GM21390 (cell line): ENCODE results near the gene SEH1L.
A peak's percentile ranks its signal among the peaks of the same experiment; 100 is the strongest.
"Not testable (repeated sequence)": the region's sequence is repeated elsewhere in the genome, so short reads cannot be mapped to it uniquely, and the experiment has no call there.

ENCODE experiments used
- ATAC-seq: cut with Tn5 transposase; IDR thresholded peaks from one replicate; pipeline ENCODE4 v1.9.1; 2021; ENCODE audit not compliant: unreplicated experiment

SEH1L gene

DNA sequence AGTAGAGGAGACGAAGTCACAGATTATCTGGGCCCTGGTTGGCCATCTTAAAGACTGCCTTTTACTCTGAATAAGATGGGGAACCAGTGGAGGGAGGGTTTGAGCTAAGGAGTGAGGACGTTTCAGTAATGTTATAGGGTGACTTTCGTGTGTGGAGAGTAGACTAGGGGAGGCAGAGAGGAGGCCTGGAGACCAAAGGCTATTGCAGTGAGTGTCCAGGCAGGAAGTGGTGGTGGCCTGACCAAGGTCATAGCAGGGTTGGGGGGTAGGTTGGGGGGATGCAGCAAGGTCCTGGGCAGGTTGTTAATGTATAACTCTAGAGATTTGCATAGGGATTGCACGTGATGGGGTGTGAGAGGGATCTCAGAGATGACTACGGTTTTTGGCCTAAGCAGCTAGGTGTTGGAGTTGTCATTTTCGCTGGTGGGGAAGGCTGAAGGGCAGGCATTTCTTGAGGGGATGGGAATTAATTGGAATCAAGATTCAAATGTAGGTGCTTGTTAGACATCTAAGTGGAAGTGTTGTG is 48.2 kb downstream of the SEH1L start:
- no peak for ATAC-seq

DNA sequence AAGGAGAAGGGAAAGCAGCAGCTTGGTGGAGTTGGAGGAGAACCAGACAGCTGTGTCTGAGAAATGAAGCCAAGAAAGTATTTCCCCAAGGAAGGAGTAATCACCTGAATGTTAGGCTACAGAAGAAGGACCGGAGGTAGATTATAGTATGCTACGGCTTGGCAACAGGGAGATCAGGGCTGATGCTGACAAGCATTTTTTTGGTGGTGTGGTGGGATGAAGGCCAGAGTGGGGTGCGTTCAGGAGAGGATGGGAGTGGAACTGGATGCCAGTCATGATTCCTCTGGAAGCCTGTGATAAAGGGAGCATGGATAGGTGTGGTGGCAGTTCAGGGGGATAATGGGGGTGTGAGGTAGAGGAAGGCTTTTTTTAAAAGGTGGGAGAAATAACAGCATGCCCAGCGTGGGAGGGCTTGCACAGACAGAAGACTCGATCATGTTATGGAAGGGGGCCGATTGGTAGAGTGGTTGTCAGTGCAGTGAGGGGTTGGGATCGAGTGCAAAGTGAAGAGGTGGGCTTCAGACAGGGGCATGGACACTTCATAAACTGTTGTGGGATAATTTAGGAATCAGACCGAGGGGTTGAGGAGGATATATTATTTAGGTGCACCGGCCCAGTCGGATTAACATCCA is 49.0 kb downstream of the SEH1L start:
- ATAC-seq: no peak

DNA sequence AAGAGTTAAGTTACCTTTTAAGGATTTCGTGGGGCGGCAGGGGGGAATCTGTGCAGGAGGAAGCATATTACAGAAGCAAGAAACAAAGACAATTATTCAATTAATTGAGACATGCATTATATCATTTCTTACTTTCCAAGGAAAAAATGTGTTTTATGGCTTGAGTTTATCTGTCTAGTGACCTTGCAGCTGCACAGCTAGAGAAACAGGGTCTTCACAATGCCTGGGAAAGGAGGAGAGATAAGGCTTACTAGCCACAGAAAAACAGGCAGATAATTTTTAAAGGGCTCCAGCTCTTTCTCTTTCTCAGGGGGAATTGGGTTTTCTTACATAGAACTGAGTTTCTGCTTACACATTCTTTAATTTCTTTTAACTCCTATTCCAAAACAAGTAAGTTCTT is 49.5 kb downstream of the SEH1L start:
- not testable (repeated sequence) for ATAC-seq

DNA sequence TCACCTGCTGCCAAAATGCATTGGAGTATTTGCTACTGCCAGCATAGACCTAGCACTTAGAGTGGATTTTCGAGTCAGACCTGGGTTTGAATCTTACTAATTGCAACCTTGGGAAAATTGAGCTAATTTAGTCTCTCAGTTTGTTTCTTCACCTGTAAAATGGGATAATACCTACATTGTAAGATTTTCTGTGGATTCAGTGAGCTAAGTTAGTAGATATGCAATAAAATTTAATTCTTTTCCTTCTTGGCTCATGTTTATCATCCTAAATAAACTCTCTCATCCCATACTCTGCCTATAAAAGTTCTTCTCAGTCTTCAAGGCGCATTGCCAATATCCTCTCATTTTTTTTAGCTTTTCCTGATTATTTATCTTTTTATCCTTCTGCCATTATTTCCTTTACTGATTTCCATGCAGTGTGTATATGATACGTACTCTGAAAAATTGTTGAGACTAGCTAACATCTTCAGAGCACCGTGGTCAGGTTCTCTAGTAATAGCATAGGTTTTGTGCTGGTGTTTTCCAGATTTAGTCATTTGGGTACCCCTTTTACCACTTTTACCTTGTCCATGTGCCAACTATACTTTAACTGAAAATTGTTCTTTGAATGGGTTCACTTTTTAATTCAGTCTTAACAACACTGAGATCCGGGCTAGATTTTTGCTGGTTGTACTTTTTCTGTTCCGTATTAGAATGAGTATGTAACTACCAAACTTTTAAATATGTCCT is 50.7 kb downstream of the SEH1L start:
- ATAC-seq: peak; percentile 47

DNA sequence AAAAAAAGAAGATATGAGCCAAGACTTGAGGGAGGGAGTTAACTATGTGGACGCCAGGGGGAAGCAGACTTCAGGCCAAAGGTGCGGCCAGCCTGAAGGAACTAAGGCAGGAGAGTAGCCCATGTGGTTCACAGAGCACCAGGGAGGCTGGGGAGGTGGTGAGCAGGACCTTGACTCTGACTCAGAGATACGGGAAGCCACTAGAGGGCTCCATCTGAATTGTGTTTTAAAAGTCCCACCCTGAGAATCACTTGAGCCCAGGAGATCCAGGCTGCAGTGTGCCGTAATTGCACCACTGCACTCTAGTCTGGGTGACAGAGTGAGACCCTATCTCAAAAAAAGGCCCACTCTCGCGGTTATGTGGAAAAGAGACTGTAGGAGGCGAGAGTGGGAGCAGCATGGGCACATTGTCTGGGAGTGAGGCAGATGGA is 55.7 kb downstream of the SEH1L start:
- no peak for ATAC-seq

DNA sequence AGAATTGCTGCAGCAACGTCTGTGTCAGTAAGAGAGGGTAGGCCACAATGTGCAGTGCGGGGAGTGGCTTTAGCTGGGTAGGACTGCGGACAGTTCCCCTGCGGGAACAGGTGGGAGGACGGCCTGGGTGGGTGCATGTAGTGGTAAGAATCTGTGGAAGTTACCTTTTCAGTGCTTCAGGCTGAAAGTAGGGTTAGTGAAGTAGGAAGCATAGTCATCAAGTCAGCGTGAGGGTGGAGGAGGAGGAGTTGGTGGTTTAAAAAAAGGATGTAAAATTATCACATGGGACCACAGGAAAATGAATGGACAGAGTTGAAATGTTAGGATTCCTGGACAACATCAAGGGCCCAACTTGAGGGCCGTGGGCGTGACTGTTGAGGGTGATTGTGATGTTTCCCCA is 56.6 kb downstream of the SEH1L start:
- no peak for ATAC-seq

DNA sequence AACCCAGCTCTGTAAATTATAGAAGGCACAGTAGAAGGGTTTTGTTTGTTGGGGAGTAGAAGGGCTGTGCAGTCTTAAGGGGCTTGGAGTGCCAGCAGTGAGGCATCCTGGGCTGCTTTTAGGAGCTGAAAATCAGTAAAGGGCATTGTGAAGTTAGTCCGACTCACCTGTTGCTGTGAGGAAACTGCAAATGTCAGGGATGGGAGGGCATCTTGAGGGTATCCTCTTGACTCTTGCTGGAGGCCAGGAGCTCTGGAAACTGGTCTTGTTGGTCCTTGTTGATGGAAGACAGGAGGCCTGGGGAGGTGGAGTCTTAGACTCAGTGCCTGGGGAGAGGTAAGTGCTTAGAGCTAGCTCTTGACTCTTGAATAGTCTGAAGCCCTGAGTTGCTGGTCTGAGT is 57.5 kb downstream of the SEH1L start:
- no peak for ATAC-seq

DNA sequence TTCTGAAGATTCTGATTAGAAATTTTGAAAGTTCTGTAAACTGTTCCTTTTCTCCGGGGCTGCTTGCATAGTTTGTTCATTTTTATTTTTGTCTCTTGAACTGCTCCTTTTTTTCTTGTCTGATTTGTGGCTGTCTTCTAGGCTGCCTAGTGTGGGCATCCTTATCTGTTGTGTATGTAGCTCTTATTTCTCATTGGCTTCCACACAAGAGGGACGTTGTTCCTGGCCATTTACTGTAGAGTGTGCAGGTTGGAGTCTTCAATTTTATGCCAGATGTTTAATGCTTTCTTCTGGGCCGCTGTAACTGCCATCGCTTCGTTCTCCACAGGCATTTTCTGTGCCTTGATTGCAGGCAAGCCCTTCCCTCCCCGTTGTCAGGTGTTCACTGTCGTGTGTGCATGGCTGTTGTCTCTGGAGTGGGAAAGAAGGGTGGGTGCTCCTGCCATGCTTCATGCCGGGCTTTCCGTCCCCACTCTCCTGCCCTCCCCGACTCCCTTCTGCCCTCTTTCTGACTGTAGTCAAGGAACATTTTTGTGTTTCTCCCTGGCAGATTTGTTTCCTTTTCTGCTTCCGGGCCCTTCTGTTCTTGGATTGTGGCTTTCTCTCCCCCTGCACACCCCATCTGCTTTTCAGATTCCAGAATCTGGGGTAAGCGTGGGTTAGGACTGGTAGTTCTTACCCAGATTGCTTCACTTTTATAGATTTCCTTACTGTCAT is 58.9 kb downstream of the SEH1L start:
- ATAC-seq: no peak

DNA sequence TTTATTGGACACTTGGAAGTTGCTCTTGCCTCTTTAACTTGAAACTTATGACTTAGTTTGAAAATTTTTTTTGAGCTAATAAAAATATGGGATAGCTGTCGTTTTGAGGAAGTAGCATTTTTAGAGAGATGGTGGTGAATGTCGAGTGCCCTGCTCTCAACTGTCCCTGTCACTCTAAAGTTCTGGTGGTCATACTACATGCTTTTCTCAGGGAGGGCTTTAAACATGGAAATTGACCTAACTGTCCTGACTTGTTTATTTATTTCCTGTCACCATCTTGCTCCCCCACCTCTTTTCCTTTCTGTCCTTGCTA is 59.4 kb downstream of the SEH1L start:
- no peak for ATAC-seq

DNA sequence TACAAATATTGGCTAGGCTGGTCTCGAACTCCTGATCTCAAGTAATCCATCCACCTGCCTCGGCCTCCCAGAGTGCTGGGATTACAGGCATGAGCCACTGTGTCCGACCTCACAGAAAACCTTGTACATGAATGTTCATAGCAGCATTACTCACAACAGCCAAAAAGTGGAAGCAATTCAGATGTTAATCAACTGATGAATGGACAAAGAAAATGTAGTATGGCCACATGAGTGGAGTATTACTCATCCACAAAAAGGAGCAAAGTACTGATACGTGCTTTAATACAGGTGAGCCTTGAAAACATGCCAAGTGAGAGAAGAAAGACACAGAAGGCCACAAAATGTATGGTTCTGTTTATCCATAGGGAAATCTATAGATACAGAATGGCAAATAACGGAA is 63.9 kb downstream of the SEH1L start:
- ATAC-seq: no peak

DNA sequence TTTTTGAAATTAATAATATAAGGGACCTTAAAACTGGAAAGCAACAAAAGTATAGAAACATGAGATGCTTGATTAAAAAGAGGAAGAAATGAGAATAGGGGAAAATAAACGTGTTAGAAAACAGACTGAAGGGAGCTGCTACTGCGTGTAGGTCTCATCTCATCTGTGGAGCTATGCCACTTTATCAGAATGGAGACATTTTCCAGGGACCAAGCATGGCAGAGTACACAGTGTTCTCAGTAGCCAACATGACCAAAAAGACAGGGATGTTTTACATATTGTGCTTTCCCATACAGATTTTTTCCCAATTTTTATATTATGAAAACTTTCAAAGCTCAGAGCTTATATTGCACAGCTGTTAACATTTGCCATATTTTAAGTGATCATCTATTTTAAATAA is 66.4 kb downstream of the SEH1L start:
- no peak for ATAC-seq

DNA sequence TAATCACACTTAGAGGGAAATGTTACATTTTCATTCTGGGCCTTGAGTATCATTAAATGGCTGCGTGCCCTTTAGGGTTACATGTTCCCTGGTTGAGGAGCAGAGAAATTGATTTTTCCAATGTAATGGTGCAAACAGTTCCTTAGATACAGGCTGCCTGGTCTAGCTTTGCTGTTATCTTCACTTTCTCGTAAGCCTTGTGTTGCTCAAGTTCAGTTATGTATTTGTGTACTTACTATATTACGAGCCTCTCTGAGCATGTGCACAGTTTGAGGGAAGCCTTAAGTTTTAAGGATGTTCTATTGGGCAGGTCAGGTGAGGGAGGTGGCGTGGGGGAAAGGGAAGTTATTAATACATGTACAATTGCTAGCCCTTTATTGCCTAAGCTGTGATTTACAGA is 67.0 kb downstream of the SEH1L start:
- no peak for ATAC-seq

DNA sequence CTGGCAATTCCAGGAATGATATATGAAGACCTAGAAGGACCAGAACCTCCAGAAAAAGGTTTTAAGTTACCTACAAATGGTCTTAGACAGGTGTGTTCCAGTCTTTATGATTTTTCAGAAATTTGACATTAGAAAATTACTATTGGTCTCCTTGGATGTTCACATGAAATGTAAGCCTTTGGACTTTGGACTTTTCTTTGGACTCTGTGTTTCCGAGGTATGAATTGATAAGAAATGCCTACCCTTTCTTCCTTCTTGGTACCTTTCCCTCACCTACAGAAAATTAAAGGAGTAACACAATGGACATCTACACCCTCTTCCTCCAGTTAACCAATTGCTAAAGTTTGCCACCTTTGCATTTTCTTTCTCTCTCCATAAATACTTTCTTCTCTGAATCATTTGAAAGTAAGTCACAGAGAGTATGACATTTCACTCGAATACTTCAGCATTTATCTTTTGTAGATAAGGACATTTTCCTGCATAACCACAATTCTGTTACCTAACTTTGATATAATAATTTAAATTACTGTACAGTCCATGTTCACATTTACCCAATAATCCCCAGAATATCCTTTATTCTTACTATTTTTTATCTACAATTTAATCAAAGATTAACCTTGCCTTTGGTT is 69.5 kb downstream of the SEH1L start:
- ATAC-seq: no peak

DNA sequence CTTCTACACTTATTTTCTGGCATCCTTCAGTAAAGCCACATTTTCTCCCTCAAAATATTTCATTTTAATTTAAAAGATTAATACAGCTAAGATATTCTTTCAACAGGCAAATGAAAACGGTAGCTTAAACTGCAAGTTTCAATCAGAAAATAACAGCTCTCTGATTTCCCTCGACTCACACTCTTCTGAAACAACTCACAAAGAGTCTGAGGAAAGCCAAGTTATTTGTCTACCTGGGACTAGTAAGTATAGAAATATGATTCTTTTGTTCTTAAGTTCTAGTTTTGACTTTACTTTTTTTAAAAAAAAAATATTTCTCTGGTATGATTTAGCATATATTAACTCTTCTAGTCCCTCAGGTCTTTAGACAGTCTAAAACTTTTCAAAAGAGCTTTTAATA is 70.6 kb downstream of the SEH1L start:
- ATAC-seq: no peak

DNA sequence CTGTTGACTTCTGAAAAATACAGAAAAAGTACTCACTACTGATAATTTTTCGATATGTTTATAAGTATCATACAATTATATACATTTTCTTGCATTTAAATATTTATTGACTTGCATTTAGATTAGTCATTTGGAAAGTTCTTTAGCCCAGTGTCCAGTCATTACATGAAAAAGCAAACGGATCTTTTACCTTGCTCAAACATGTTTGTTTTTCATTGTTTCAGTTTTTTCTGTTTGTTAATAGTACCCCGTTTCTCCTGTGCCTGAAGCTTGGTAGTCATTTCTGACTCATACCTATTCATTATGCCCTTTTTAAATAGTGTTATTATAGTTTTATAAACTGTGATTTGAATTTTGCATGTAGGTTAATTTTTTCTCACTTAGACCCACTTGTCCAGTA is 71.5 kb downstream of the SEH1L start:
- no peak for ATAC-seq

DNA sequence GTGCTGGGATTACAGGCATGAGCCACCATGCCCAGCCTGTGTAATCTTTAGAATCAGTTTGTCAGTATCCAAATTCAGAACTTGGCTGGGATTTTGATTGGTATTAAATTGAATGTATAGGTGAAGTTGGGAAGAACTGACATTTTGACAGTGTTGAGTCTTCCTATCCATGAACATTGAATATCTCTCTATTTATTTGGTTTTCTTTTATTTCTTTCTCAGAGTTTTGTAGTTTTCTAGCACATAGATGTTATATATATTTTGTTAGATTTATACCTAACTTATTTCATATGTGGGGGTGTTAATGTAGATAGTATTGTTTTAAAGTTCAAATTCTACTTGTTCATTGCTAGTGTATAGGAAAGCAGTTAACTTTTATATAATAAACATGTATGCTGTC is 74.8 kb downstream of the SEH1L start:
- ATAC-seq: no peak

DNA sequence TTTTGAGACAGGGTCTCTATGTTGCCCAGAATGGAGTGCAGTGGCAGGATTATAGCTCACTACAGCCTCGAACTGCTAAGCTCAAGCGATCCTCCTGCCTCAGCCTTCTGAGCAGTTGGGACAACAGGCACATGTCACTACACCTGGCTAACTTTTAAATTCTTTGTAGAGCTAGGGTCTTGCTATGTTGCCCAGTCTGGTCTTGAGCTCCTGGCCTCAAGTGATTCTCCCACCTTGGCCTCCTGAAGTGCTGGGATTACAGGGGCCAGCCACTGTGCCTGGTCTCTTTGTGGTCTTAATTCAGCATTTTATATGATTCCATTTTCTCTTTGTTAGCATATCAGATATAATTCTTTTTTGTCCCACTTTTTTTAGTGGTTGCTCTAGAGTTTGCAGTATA is 77.4 kb downstream of the SEH1L start:
- ATAC-seq: no peak

DNA sequence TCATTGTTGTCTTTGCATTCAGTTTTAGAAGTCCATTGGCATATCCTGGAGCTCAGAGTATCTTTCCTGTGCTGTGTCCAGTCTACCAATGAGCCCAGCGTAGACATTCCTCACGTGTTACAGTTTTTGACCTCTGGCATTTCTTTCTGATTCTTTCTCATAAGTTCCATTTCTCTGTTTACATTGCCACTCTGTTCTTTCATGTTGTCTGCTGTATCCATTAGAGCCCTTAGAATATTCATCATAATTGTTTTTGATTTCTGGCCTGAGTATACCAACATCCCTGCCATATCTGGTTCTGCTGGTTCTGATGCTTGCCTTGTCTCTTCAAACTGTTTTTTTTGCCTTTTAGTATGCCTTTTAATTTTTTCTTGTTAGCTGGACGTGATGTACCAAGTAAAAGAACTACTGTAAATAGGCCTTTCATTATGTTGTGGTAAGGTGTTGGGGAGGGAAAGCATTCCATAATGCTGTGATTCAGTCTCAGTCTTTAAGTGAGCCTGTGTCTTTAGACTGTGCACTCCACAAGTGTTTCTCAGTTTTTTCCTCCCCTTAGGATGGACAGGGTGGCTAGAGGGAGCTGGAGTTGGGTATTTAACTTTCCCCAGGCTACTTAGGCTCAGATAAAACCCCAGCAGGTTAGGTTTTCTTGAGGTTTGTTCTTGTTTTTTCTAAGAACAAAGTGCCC is 78.9 kb downstream of the SEH1L start:
- ATAC-seq: no peak

DNA sequence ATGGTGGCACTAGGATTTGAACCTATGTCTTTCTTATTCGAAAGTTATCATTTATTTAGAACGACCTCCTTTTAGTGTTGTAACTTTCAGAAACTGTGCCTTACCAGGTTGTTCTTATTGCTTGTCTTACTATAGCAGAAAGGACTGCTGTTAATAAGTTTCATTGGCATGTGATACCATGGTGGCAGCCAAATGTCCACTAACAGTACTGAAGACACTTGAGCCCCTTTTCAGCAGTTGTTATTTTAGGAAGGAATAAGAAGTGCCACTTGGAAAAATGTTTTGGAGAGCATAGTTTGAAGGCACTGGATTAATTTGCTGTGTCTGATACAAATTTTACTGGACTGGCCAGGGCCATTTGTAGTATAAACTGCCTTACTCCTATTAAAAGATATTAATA is 81.1 kb downstream of the SEH1L start:
- ATAC-seq: no peak

DNA sequence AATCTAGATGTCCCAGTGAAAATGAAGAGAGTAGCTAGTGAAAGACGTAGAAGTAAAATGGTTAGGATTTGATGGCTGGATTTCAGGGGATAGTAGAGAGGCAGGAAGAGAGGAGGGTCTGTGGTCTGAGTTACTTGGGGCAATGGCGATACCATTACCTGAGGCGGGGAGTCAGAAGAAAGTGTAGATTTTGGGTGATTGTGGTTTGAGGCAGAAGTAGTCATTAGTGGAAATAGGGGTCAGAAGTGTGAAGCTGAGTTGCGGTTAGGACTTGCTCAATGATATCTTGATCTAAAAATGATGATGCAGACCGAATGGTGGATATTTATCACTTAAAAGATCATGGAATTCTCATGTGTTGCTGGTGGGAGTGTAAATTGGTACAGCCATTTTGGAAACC is 84.4 kb downstream of the SEH1L start:
- no peak for ATAC-seq

DNA sequence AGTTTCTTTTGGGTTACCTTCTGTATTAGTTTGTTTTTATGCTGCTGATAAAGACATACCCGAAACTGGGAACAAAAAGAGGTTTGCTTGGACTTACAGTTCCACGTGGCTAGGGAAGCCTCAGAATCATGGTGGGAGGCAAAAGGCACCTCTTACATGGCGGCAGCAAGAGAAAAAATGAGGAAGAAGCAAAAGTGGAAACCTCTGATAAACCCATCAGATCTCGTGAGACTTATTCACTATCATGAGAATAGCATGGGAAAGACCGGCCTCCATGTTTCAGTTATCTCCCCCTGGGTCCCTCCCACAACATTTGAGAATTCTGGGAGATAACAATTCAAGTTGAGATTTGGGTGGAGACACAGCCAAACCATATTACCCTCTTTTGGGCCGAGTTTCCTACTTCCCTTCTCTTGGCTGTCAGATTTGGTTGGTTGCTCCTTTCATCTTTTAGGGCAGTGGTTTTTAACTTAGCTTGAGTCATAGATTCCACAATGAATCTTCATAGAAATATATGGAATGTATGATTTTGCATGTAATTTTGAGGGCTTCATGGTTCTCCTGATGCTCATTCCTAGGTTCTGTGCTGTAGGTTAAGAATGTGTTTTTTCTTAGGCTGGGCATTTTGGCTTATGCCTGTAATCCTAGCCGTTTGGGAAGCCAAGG is 87.6 kb downstream of the SEH1L start:
- no peak for ATAC-seq
